GM18951 (cell line): ENCODE results near the gene VAT1L.

Source experiments
- POLR2A ChIP-seq: IDR thresholded peaks from 4 replicates; pipeline ENCODE4 v1.6.1; 2011; ENCODE audit warnings: mild to moderate bottlenecking; ENCODE audit not compliant: insufficient read length, insufficient read depth; ENCODE audit errors: extremely low read depth
- in situ Hi-C: fragments of 300-500 bp; cut with MboI; formaldehyde crosslinking; loops from one replicate; pipeline ENCODE4 v1.12.0; 2022; ENCODE audit warnings: low sequenced_read_pairs, mixed read lengths, inconsistent platforms; ENCODE audit not compliant: unreplicated experiment

Gene VAT1L, protein sequence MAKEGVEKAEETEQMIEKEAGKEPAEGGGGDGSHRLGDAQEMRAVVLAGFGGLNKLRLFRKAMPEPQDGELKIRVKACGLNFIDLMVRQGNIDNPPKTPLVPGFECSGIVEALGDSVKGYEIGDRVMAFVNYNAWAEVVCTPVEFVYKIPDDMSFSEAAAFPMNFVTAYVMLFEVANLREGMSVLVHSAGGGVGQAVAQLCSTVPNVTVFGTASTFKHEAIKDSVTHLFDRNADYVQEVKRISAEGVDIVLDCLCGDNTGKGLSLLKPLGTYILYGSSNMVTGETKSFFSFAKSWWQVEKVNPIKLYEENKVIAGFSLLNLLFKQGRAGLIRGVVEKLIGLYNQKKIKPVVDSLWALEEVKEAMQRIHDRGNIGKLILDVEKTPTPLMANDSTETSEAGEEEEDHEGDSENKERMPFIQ

DNA sequence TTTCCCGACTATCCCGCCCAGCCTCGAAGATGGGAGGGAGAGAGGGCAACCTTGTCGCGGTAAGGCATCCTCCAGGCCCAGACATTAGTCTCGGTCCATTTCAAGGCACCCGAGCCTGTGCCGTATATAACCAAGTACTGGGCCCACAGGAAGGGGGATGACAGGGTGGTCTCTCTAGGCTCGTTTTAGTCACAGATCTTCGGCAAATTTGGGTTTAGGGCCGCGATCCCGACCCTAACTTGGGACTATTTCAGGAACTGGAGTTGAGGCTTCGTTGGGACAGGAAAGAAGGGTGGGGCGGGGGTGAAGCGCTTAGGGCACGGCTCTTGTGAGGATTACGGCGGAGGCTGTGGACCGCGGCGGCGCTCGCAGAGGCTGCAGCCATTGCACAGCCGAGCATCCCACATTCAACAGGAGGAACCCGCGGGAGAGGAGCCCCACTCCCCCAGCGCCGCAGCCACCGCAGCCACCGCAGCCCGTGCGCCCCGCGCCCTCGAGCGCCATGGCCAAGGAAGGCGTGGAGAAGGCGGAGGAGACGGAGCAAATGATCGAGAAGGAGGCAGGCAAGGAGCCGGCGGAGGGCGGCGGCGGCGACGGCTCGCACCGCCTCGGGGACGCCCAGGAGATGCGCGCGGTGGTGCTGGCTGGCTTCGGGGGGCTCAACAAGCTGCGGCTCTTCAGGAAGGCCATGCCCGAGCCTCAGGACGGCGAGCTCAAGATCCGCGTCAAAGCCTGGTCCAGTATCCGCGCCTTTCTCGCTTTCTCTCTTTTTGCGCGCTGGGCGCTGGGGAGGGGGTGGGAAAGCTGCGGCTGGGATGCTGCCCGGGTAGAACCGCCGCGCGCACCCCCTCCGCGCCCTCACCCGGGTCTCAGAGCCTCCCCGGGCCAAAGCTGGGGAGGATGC, at the start of gene VAT1L:
TSS of gene VAT1L (plus strand) at position 384 of the 904 bp plus-strand sequence. CDS start at position 503, 119 bp downstream.
- in situ Hi-C loops, result no loop called here
- no peak for TF ChIP-seq POLR2A

DNA sequence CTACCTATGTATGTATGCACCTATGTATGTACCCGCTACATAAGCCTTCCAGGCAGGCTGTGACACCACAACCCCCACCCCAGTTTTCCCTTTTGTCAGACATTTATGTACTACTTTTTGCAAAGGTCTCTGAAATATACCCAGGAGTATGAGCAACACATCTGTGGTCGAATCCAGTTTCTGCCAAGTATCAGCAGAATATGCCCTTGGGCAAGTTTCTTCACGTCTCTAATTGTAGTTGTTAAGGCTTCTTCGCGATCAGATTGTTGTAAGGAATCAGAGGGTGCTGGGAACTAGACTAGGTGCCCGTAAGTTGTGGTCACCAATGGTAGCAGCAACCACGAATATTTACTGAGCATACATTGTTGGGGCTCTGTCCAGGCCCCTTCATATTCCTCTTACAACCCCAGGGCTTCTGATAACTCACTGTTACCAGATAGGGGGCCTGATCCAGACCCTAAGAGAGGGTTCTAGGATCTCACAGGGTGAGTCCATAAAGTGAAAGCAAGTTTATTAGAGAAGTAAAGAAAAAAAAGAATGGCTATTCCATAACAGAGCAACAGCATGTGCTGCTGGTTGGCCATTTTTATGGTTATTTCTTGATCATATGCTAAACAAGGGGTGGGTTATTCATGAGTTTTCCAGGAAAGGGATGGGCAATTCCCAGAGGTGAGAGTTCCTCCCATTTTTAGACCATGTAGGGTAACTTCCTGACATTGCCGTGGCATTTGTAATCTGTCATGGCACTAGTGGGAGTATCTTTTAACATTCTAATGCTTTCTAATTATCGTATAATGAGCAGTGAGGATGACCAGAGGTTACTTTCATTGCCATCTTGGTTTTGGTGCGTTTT, 49.4 kb upstream of the VAT1L start:
- in situ Hi-C loops, result no loop called here
- no peak for TF ChIP-seq POLR2A

DNA sequence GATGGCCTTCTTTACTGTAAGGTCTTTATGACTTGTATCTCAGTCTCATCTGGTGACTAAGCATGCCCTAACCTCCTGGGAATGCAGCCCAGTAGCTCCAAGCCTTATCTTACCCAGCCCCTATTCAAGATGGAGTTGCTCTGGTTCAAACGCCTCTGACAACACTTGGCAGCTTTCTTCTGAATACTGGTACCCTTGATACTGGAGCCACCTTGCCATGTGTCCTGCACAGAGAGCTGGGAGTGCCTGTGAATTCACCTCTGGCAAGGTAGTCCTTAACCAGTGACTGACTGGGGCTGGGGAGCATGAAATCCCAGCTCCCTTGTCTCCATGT, 48.8 kb upstream of the VAT1L start:
- no peak for TF ChIP-seq POLR2A
- in situ Hi-C loops, result no loop called here

DNA sequence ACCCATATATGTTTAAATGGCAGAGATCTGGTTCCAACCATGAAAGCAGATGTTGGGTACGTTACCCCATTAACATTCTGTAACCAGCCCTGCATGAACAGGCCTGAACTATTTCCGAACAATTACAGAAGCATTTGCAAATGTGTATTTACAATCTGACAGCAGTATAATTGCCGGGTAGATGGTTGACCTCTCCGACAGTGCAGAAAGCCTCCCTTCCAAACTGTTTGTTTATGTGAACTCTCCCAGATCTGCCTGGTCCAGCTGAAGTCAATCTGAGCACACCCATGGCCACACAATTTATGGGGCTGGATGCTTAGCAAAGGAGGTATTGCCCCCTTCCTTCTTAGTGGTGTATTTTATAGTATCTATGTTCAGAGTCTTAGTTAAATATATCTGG, 44.2 kb upstream of the VAT1L start:
- in situ Hi-C loops, result no loop called here
- no peak for TF ChIP-seq POLR2A

DNA sequence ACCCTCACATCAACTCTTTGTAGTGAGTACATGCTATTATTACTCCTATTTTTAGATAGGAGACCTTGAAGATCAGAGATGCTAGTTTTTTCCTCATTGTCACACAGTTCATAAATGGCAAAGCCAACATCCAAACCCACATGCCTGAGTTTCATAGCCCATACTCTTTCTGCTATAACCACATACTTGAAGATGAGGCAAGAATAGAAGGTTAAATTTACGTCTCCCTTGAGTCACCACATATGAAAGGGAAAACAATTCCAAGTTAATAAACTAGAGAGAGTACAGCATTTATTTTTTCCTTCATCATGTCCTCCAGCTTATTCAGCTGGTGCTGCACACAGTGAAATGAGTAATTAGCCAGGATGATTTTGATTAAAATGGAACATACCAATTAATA, 42.4 kb upstream of the VAT1L start:
- no peak for TF ChIP-seq POLR2A
- in situ Hi-C loops, result no loop called here

- TF ChIP-seq POLR2A, result no peak
- in situ Hi-C loops, result no loop called here
These were observed 39.9 kb upstream of the VAT1L start for GRCh38 chr16:77748421-77749005.

DNA sequence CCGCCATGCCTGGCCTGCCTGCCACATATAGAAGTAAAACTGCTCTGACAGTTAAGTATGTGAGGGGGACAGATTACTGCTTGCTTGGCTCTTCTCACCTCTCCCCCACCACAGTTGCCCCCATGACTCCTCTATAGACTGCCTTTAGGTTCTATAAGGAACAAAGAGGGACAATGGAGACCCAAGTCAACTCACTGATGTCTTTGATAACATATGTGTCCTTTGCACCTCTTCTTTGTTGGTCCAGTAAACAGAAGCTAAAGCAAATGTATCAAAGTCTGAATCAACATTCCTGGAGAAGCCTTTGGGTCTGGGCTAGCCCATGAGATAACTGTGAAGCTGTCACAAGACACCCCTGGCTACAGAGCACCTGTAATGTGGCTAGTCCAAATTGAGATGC, 38.9 kb upstream of the VAT1L start:
- in situ Hi-C loops, result no loop called here
- no peak for TF ChIP-seq POLR2A

DNA sequence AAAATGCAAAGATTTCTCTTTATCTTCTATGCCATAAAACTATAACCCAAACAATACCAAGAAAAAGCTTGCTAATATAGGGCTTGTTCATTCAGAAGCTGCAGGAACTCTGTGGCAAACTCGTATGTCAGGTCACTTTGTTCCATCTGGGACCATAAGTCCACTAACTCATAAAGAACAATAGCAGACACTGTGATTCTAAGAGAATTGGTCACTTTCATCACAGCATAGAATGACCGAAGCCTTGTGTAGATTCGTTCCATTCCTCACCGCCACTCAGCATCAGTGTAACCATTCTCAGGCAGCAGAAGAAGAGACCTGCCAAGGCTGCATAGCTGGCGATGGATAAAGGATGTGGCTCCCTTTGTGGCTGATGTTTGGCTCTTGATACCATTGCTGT, 30.3 kb upstream of the VAT1L start:
- TF ChIP-seq POLR2A, result no peak
- in situ Hi-C loops, result no loop called here

GRCh38 chr16:77758508-77758907, 29.9 kb upstream of the VAT1L start:
- no peak for TF ChIP-seq POLR2A
- in situ Hi-C loops, result no loop called here

DNA sequence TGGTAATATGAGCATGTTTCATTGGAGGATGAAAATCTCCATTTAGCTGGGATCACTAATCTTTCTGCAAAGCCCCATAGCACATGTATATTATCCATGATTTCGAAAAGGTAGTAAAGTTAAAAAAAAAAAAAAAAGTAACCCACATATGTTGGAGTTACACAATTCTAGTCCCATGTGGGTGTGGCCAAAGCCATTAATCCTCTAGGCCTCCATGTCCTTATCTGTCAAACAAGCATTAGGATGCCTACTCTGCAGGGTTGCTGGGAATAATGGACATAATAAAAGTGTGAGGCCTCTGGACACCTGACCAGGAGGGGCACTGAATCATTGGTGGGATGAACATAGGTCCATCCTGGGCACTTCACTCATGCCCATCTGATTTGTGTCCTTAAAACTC, 29.2 kb upstream of the VAT1L start:
- no peak for TF ChIP-seq POLR2A
- in situ Hi-C loops, result no loop called here

GRCh38 chr16:77759821-77760220, 28.5 kb upstream of the VAT1L start:
- no peak for TF ChIP-seq POLR2A
- in situ Hi-C loops, result no loop called here

DNA sequence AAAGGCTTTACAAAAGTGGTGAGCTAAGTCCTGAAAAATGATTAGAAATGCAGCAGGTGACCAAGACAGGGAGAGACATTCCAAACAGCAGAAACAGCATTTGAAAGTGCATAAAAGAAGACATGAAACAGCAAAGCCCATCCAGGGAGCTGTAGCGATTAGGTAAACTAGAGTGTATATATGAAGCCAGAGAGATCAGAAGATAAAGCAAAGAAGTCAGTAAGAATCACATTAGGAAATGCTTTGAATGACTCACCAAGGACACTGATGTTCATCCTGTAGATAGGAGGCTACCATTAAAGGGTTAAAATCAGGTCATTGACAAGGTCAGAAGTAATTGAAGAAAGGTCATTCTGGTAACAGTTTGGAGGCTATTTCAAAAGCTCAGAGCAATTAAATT, 27.6 kb upstream of the VAT1L start:
- in situ Hi-C loops, result no loop called here
- TF ChIP-seq POLR2A, result no peak

DNA sequence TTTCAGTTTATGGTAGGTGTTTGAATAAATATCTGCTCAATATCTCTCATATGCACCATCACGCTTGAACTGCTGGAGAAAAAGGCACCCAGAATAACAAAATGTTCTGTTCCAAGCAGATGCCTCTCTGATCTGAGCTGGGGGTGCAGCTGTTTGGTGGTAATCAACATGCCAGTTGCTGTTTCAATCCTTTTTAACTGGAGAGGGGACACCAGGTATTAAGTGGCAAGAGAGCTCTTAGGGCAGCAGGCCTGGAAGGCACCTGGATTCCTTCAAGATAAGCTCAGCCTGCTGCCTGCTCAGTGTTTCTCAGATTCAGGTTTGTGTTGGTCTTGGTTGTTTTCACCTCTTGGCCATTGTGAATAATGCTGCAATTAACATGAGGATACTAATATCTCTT, 27.2 kb upstream of the VAT1L start:
- TF ChIP-seq POLR2A, result no peak
- in situ Hi-C loops, result no loop called here
